T-helper 2 cell treated with Interferon-gamma antibody and Interleukin-4, amounts not matched to agents 100 ng/mL and 5 ng/mL, for 36 hours (primary cell): ENCODE data around the gene EIF4E1B. TPM values are rescaled to one million over a fixed set of nuclear protein-coding genes. Genes with fewer than 3 reads are reported as not detected.

Experiments used
- intact Hi-C: fragments of 100-400 bp; cut with micrococcal nuclease; formaldehyde crosslinking; loops from one replicate; pipeline ENCODE4 v1.15.1; 2023
- total RNA-seq: library from RNA; stranded (reverse); gene quantifications from 2 replicates; pipeline ENCODE4 v1.2.3, GENCODE V29; 2022

Gene EIF4E1B
- total RNA-seq, 1 donor from 2014 or later, result not detected

DNA sequence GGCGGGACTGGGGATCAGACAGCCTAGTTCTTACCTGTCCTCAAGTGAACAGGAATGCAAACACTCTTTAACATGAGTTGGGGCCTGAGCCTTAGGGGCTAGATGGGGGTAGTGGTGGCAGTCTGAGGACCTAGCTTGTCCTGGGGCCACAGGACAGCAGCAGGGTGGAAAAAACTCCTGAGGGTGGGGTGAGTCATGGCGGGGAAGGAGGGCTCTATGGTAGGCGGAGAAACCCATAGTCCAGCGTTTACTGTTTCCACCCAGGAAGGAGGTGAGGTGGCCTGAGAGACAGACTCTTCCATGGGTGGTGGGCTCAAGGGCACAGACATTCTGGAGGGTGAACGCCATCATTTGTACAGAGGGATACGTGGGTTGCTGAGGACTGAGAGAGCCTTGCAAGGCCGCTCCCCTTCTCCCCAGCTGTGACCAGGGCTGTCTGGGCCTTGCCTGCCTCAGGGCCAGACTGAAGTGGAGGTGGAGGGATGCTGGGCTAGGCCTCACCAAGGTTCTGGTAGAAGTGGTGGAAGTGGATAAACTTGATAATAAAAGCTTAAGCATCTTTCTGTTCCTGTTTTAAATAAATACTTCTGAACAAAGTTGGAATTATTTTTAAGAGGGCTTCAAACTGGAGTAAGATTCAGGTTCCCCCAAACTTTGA is 15.7 kb downstream of the EIF4E1B start:
- intact Hi-C loops, result loop anchor here (2.0 kb wide), 4 partner anchors 103 to 667 kb away; partner anchors contain the start of genes CLTB and FGFR4

DNA sequence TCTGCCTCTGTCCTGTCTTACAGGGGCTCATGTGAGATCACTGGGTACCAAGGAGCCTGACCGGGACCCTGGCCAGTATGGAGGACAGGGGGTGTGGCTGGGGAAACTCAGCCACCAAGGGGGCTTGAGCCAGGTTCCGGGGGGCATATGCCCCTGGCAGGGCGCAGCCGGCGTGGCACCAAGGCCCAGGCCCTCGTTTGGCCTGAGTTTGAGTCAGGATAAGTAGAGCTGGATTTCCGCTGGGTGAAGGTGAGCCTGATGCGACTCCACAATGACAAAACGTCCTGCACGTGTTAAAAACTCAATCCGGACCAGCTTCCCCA is 16.2 kb downstream of the EIF4E1B start:
- intact Hi-C loops, result loop anchor here (1.0 to 2.0 kb wide), 9 partner anchors 12 to 666 kb away; partner anchors contain the start of genes CLTB, EIF4E1B, FAF2 and FGFR4

DNA sequence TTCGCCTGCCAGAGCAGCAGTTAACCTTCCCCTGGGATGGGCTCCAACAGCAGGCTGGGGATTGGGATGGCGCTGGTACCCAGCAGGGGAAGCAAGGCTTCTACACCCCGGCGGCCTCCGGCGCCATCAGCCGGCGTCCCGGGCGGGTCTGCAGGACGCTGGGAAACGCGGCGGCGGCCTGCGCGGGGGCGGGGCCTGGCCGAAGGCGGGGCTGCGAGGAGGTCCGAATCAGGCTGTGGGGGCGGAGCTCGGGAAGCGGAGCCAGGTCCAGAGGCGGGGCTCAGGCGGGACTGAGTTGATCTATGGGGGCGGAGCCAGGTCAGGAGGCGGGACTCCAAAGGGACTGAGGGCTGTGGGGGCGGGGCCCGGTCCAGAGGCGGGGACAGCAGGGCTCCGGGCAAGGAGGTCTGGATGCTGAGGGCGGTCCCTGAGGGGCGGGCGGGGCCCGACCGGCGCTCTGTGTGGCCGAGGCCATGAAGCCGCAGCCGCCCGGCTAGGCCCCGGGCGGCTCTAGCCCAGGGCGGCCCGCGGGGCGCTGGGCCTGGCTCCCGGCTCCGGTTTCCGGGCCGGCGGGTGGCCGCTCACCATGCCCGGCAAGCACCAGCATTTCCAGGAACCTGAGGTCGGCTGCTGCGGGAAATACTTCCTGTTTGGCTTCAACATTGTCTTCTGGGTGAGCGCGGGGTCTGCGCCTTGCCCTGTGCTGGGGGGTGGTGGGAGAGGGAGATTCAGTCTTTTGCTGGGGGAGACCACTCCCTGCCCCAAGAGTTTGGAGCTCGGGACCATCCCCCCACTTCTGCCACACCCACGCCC is 16.8 kb downstream of the EIF4E1B start, which contains the start of gene TSPAN17:
Gene TSPAN17, plus strand, starts transcription at position 455 of the 813 bp plus-strand sequence. Its CDS starts 132 bp downstream, at position 587.
- intact Hi-C loops, result loop anchor here (1.0 to 2.0 kb wide), 9 partner anchors 11 to 666 kb away; partner anchors contain the start of genes CLTB, EIF4E1B, FAF2 and FGFR4

DNA sequence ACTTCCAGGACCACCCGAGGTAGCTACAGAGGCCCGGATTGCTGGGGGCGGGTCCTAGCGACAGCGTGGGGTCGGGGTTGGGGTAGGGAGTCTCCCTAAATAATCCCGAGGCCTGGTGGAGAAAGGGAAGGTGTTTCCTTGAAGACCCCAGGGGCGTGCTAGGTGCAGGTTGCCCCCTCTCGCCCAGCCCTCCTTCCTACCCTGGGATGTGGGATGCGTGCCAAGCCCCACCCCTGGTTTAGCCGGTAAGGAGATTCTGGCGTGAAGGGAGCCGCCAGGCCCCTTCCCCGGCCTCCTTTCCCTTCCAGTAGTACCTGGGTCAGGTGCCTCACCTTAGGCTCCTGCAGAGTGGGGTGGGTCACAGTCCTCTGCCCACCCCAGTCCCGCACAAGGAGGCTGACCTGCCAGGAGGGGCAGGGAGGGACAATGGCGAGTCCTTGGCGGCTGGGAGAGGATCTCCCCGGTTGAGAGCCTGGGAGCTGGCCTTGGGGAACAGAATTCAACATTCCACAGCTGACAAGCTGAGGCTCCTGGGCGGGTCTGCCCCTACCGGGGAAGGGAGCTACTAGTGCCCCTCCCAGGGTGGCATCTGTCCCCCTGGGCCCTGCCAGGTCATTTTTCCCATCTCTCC is 17.5 kb downstream of the EIF4E1B start:
- intact Hi-C loops, result loop anchor here (1.0 to 2.0 kb wide), 9 partner anchors 10 to 665 kb away; partner anchors contain the start of genes CLTB, EIF4E1B, FAF2 and FGFR4

DNA sequence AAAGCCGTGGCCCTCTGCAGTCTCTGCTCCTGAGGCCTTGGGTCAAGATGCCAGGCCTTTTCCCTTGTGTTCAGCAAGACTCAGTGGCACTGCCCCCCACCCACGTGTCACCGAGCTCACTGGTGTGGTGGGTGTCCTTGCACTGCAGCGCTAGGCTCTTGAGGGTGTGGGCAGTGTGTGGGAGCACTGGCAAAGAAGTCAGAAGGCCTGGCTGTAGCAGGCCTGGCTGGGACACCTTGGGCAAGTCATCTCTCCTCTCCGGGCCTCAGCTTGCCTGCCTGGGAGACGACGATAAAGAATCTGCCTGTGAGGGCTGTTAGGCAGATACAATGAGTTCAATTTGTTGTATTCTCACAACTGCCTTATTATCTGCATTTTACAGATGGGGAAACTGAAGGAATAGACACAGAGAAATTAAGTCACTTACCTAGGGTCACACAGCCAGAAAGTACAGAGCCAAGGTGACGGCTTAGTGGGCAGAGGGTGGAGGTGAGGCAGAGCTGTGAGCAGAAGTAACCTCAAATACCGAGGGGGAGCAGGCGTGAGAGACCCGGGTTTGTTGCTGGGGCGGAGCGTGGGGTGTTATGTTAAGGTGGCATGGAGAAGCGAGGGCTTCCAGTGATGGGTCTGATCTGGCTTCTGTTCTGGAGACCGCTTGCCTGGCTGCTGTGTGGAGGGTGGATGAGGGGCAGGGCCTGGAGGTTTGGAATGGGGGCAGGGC is 18.2 kb downstream of the EIF4E1B start:
- intact Hi-C loops, result no loop called here

DNA sequence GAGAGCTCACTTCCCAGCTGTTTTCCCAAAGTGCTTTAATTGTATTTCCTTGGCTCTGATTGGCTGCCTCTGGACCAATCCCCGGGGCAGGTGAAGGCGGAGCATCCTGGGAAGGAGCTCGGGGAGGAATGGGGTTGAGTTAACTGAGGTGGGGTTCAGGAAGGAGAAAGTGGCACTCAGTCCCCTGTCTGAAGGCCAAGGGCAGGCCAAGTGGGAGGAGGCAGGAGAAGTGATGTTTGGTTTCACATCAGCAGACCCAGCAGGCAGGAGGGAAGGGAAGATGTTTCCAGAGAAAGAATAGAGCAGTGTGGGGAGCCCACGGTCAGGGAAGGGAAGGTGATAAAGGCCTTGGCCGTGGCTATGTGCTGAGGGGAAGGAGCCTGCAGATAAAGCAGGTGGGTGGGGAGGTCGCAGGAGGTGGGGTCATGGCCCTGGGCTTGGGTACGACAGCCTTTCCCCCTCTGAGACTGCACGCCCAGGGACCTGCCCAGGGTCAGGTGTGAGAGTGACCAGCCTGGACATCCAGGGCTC is 19.9 kb downstream of the EIF4E1B start:
- intact Hi-C loops, result no loop called here

DNA sequence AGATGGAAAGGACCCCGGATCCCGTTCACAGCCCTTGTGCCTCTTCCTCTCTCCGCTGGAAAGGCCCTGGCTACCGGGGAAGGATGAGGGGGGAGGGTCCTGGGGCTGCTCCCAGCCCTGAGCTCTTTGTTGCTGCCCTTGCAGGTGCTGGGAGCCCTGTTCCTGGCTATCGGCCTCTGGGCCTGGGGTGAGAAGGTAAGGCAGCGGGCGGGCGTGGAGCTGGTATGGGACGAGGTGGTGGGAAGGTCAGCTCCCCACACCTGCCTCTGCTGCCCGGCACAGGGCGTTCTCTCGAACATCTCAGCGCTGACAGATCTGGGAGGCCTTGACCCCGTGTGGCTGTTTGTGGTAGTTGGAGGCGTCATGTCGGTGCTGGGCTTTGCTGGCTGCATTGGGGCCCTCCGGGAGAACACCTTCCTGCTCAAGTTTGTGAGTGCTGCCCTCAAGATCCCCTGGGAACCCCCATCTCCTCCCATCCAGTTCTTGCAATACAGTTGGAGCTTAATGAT is 21.1 kb downstream of the EIF4E1B start:
- intact Hi-C loops, result no loop called here

DNA sequence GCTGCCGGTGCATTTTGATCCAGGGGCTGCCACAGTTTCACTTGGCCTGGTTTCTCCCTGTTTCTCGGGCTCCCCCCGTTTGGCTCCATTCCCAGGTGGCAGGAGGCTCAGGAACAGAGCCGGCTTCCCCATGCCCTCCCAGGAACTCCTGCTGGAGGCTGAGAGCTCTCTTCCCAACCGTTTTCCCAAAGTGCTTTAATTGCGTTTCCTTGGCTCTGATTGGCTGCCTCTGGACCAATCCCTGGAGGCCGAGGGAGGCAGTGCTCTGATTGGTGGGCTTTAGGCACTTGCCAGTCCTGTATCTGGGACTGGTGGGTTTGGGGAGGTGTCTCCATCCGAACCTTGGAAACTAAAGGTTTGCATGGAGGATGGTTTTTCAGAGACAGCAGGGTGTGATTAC is 21.7 kb downstream of the EIF4E1B start:
- intact Hi-C loops, result no loop called here

DNA sequence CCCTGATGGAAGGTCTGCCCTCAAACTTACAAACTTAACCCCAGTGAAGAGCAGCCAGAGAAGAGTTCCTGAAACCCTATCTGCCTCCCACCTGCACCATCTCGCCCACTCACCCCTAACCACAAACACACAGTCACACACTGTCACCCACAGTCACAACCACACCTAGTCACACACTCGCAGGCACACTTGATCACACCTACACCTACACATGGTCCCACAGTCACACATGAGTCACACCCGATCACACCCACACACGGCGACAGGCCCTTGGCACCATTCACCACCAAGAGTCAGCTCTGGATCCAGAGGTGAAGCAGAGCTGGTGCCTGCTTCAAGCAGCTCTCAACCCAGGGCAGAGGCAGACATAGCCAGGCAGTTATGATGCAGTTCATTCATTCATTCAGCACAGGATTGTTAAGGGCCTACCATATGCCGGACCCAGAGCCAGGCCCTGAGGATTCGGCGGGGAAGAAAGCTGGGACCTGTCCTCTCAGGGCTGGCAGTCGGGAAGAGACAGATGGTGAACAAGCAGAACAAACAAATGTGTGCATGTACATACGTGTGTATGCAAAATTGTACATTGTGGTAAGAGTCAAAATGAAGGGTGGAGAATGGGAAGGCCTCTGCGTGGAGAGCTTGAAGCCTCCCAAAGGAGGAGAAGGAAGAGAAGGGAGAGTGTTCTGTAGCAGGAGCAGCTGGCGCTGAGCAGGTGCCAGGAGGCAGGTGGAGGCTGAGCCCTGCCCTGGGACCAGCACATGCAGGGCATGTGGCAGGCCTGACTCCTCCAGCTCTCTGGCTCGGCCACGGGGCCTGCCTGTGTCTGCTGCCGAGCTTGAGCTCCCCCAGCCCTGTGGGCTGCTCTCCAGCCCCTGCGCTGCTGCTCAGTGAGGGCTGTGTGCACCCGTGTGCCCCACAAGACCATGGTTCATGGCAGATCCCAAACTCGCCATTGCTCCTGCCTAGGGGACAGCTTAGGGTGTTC is 23.2 kb downstream of the EIF4E1B start:
- intact Hi-C loops, result no loop called here

DNA sequence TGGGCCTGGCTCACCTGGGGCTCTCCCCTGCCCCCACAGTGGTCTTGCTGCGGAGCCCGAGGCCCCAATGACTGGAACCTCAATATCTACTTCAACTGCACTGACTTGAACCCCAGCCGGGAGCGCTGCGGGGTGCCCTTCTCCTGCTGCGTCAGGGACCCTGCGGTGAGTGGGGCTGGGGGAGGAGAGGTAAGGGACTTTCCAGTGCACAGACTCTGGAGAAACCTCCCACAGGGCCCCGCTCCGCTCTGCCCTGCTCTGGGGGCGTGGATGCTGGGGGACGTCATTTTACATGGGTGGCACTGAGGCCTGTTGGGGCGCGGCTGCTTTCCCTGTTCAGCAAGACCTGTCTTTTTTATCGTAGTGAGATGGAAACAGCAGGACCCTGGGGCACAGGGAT is 24.4 kb downstream of the EIF4E1B start:
- intact Hi-C loops, result no loop called here

DNA sequence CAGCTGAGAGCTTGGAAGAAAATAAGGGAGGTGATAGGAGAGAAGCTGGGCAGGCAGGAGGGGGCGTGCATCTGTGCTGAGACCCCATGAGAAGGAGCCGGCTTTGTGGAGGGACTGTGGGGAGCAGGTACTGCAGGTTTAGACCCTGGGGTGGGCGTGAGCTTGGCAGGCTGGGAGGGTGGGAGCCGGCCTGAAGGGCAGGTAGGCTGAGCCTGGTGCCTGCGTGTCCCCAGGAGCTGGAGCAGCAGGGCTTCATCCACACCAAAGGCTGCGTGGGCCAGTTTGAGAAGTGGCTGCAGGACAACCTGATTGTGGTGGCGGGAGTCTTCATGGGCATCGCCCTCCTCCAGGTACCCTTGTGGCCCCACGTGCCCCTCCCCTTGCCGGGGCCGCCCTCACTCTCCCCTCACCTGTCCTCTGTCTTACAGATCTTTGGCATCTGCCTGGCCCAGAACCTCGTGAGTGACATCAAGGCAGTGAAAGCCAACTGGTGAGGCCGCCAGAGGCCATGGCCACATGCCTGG is 26.1 kb downstream of the EIF4E1B start:
- intact Hi-C loops, result no loop called here

DNA sequence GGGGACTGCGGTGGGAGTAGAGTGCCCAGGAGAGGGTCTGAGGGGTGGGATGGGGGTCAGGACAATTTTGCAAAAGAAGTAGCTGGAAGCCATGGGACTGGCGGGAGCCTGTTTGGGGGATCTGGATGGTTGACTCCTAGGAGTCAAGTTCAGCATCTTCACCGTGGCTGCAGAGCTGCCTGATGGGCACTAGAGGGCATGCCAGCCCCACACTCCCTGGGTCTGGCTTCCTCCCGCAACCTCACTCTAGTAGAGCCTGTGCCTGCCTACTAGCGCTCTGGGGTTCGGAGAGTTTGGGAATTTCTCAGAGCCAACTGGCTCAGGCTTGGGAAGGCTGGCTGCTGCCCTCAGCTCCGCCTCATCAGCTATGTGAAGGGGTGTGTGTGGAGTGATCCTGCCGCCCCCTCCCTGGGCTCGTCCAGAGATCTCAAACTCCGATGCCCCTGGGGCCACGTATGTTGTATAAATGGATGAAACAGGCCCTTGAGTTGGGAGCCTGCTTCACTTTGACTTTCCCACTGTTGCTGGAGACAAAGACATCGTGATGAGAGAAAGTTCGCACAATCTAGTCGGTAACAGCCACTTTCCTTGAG is 27.6 kb downstream of the EIF4E1B start:
- intact Hi-C loops, result loop anchor here (1.0 to 2.0 kb wide), 2 partner anchors 11 to 301 kb away; partner anchors contain the start of gene TSPAN17

DNA sequence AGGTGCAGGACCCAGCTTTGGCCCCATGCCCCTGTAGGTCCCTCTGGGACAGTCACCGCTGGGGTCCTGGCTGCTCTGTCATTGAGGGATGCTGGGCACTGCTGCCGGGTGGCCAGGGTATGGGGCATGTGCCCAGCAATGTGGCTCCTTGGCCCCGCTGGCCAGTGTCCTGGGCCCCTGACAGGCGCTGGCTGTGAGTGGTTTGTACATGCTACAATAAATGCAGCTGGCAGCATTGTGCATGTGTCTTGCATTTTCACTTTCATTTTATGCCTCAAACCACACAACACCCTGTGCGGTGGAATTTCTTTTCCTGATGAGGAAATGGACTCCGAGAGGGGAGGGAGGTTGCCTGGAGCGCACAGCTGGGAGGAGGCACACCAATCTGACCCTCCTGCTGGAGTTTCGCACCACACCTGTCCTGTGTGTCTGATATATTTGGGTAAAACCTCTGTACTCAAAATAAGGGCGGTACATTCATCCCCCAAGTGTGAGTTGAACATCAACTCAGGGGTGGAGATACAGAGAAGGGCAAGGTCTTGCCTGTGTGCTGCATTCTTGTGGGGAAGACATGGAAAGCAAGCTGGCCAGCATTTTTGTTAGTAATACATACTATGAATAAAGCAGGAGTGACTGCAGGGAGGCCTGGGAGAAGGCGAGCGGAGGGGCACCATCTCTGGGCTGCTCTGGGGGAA is 28.5 kb downstream of the EIF4E1B start:
- intact Hi-C loops, result loop anchor here (1.0 to 2.0 kb wide), 2 partner anchors 12 to 300 kb away; partner anchors contain the start of gene TSPAN17

DNA sequence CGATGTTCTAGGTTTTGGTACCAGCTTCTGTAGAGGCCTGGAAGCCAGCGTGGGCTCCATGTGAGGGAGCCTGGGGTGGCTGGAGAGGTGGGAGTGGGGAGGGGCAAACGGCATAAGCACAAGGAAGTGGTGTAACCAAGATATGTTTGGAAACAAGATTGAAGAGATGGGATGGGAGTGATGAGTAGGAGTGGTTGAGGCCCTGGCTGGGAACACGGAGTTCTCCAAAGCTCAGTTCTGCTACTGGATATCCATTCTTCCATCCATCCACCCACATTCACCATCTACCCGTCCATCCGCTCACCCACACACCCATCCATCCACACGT is 29.0 kb downstream of the EIF4E1B start:
- intact Hi-C loops, result loop anchor here (2.0 kb wide), 1 partner anchor 299 kb away; no protein-coding TSS in a partner anchor

DNA sequence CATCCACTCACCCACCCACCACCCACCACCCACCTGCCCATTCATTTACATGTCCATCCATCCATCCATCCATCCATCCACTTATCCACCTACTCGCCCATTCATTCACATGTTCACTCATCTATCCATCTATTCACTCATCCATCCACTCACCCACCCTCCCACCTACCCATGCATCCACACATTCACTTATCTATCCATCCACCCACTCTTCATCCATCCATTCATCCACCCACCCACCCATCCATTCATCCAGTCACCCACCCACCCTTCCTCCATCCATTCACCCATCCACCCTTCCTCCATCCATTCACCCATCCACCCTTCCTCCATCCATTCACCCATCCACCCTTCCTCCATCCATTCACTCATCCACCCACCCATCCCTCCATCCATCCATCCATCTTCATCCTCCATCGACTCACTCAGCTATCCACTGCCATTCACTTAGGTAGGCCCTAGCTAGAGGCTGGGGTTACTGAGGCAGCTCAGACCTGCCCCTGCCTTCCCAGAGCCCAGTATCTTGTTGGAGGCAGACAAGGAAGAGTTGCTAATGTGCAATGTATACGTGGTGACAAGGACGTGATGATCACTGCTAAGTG is 29.5 kb downstream of the EIF4E1B start:
- intact Hi-C loops, result loop anchor here (2.0 to 10.0 kb wide), 3 partner anchors 155 to 453 kb away; partner anchors contain the start of gene UNC5A

DNA sequence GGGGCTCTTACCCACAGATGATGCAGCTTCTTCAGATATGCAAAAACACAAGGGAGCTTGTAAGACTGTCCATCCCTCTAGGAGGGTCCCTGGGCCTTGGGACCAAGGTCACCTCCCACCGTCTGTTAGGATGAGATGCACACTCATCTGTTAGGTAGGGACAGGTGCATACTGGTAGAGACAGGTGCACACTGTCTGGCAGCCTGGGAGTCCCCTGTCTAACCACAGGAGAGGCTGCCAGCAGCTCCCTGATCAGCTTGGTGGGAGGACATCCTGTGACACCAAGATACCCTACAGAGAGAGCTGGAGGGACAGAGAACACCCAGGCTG is 30.0 kb downstream of the EIF4E1B start:
- intact Hi-C loops, result loop anchor here (2.0 to 10.0 kb wide), 2 partner anchors 154 to 452 kb away; partner anchors contain the start of gene UNC5A

DNA sequence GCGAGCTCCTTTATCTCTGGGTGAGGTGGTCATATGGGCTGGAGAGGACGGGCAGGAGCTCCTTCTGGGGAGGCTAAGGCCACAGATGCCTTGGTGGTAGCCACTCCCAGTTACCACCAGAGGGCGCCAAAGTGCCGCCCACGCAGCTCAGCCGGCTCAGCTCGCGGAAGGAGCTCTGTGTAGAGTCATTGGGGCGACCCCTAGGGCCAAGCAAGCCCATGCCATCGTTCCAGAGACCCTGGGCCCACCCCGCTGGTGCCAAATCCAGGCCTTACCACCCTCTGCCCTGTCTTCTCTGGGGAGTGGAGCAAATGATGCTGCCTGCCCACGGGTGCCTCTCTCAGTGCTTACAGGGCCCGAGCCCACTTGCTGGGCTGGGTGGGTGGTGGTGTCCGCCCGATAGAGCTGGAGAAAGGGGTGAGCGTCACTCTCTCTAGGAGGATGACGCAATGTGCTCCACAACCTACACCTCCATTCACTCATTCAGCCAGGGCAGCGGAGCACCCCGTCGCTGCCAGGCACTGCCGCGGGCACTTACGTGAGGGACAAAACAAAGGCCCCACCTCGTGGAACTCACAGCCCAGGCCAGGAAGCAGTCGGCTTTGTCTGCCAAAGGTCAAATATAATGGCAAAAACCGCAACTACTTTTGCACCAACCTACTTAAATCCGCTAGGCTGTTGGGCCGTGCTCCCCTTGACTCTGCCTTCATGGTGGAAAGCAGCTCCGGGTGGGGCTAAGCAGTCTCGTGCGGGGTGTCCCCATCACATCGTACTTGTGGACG is 30.6 kb downstream of the EIF4E1B start:
- intact Hi-C loops, result loop anchor here (2.0 to 10.0 kb wide), 2 partner anchors 154 to 452 kb away; partner anchors contain the start of gene UNC5A
